OCI-LY1 (cell line): ENCODE results near the gene ABLIM2.

ENCODE experiments used
- CTCF ChIP-seq: fragments of 200-600 bp; sonication (generic), shearing (Covaris generic); IDR thresholded peaks from 2 replicates; pipeline ENCODE4 v1.5.1; 2017; ENCODE audit warnings: mild to moderate bottlenecking, antibody characterized with exemption, low read length, moderate library complexity, mixed read lengths
- EZH2 ChIP-seq: fragments of 200-600 bp; sonication (generic), shearing (Covaris generic); IDR thresholded peaks from 2 replicates; pipeline ENCODE4 v1.8.0; 2017; ENCODE audit warnings: borderline replicate concordance, mixed run types, mild to moderate bottlenecking, antibody characterized with exemption, low read length, moderate library complexity, mixed read lengths

- no peak for TF ChIP-seq CTCF
- no peak for TF ChIP-seq EZH2
Observed at GRCh38 chr4:8016527-8016926, 142.1 kb downstream of the ABLIM2 start.
